Common myeloid progenitor, CD34-positive (primary cell): ENCODE results near the gene CDKN2B-AS1. TPM values are rescaled to one million over a fixed set of nuclear protein-coding genes. Genes with fewer than 3 reads are reported as not detected.
"Not testable (repeated sequence)": the region's sequence is repeated elsewhere in the genome, so short reads cannot be mapped to it uniquely, and the experiment has no call there.

Source experiments
- CTCF ChIA-PET: fragments of 350-600 bp; sonication (Branson Sonifier 250); formaldehyde crosslinking; loops from one replicate; lab custom pipeline; 2021; ENCODE audit warnings: antibody characterized with exemption; lab: Charles Lee
- POLR2A ChIA-PET: fragments of 350-600 bp; sonication (Branson Sonifier 250); formaldehyde crosslinking; loops from one replicate; lab custom pipeline; 2021; ENCODE audit warnings: antibody characterized with exemption; lab: Charles Lee
- DNase-seq, 3 donors: peaks; one replicate each; pipeline versions ENCODE4 v3.0.0 to v3.0.0-alpha.2; 2013
- H3K27ac ChIP-seq, 2 experiments: 1 replicate in 1 of 2; 2 replicates in 1 of 2; pipeline ENCODE4 v1.7.0; 2013; ENCODE audit warnings: inconsistent platforms in 2 of 2, low read length in 2 of 2, mild to moderate bottlenecking in 2 of 2, low read depth in 1 of 2, moderate library complexity in 1 of 2; ENCODE audit not compliant: severe bottlenecking in 2 of 2, insufficient read depth in 1 of 2, poor library complexity in 1 of 2
- H3K27me3 ChIP-seq, 5 experiments: replicated peaks in 2 of 5; 1 replicate in 3 of 5; 2 replicates in 2 of 5; pipeline versions ENCODE4 v1.6.1 to v1.7.0; 2013; ENCODE audit warnings: low read length in 4 of 5, mild to moderate bottlenecking in 2 of 5, moderate library complexity in 2 of 5, inconsistent platforms in 1 of 5; ENCODE audit not compliant: insufficient read depth in 5 of 5, control insufficient read depth in 4 of 5
- H3K36me3 ChIP-seq, 4 experiments: 1 replicate in 2 of 4; 2 replicates in 2 of 4; pipeline versions ENCODE4 v1.6.1 to v1.7.0; 2013; ENCODE audit warnings: low read length in 3 of 4, control low read depth in 1 of 4, mild to moderate bottlenecking in 1 of 4; ENCODE audit not compliant: control insufficient read depth in 4 of 4, insufficient read depth in 4 of 4
- H3K4me1 ChIP-seq, 4 experiments: 1 replicate in 3 of 4; 2 replicates in 1 of 4; pipeline versions ENCODE4 v1.6.1 to v1.7.1; 2013; ENCODE audit warnings: low read length in 3 of 4, mild to moderate bottlenecking in 3 of 4, control low read depth in 1 of 4, inconsistent platforms in 1 of 4, moderate library complexity in 1 of 4; ENCODE audit not compliant: control insufficient read depth in 4 of 4, insufficient read depth in 4 of 4; ENCODE audit errors: control extremely low read depth in 1 of 4
- H3K4me3 ChIP-seq, 7 experiments: 1 replicate in 4 of 7; 2 replicates in 3 of 7; pipeline versions ENCODE4 v1.5.1 to v1.7.0; 2013; ENCODE audit warnings: mild to moderate bottlenecking in 7 of 7, low read length in 6 of 7, moderate library complexity in 6 of 7, inconsistent platforms in 2 of 7, low read depth in 2 of 7, control low read depth in 1 of 7; ENCODE audit not compliant: insufficient read depth in 4 of 7, control insufficient read depth in 1 of 7; ENCODE audit errors: extremely low read depth in 1 of 7
- H3K9me3 ChIP-seq, 5 experiments: 1 replicate in 4 of 5; 2 replicates in 1 of 5; pipeline versions ENCODE4 v1.6.1 to v1.7.1; 2013; ENCODE audit warnings: low read length in 4 of 5, mild to moderate bottlenecking in 2 of 5, inconsistent platforms in 1 of 5, low read depth in 1 of 5, moderate library complexity in 1 of 5; ENCODE audit not compliant: control insufficient read depth in 4 of 5, insufficient read depth in 2 of 5; ENCODE audit errors: control extremely low read depth in 1 of 5
- WGBS: methylation state at CpG from one replicate; pipeline ENCODE4 v1.1.5; 2013; ENCODE audit not compliant: insufficient coverage; 5-methylcytosine and 5-hydroxymethylcytosine counted together
- polyA plus RNA-seq: library from polyadenylated mRNA; unstranded; fragments of 120-200 nt; gene quantifications from one replicate; pipeline ENCODE4 v1.2.1, GENCODE V29; 2013

The CDKN2B-AS1 gene
- not detected for polyA plus RNA-seq

- no peak for DNase-seq
- 0% methylated on average over 3 of the region's 43 CpGs for WGBS
- Histone ChIP-seq H3K4me3 (peak within 1 kb of the TSS; percentile 57 to 91 (median 80)), H3K36me3 (no peaks in the 10 kb centered on the region), H3K9me3 (peaks cover 0 to 5% (median 4%) of the 10 kb centered on the region in 5 experiments), H3K27me3 (peaks cover 27 to 86% (median 59%) of the 10 kb centered on the region in 5 experiments), H3K4me1 (peaks cover 0 to 20% (median 19%) of the 10 kb centered on the region in 4 experiments), H3K27ac (no peak within 1 kb of the TSS)
- ChIA-PET CTCF (interaction anchor here (0.9 to 3.1 kb wide), 4 partner anchors 25 to 180 kb away, joined by 3 to 10 read pairs (median 4); no protein-coding TSS in a partner anchor), POLR2A (no interaction called here)
These were observed at the start of gene CDKN2B-AS1 for GRCh38 chr9:21994556-21995005. Gene CDKN2B-AS1, plus strand, starts transcription at chr9:21994791.

GRCh38 chr9:21945606-21946005, 49.0 kb upstream of the CDKN2B-AS1 start:
- CTCF ChIA-PET: no interaction called here
- Histone ChIP-seq H3K4me1 (no peaks in the 10 kb centered on the region), H3K9me3 (peaks cover 0 to 5% (median 0%) of the 10 kb centered on the region in 5 experiments), H3K27ac (no peak overlapping the region), H3K36me3 (no peaks in the 10 kb centered on the region), H3K27me3 (peaks cover 0 to 6% (median 4%) of the 10 kb centered on the region in 5 experiments), H3K4me3 (no peak overlapping the region)
- POLR2A ChIA-PET: no interaction called here
- WGBS: 100% methylated on average over 1 of the region's 2 CpGs
- no peak for DNase-seq

- no peak for DNase-seq
- ChIA-PET POLR2A (no interaction called here), CTCF (no interaction called here)
- no peak overlapping the region for H3K4me3 ChIP-seq
- no peaks in the 10 kb centered on the region for H3K4me1 ChIP-seq
- peaks cover 6 to 41% (median 18%) of the 10 kb centered on the region in 5 experiments for H3K27me3 ChIP-seq
- WGBS: 100% methylated on average over 1 of the region's 2 CpGs
- peaks cover 0 to 6% (median 2%) of the 10 kb centered on the region in 5 experiments for H3K9me3 ChIP-seq
- no peaks in the 10 kb centered on the region for H3K36me3 ChIP-seq
- no peak overlapping the region for H3K27ac ChIP-seq
These were observed 35.8 kb upstream of the CDKN2B-AS1 start for GRCh38 chr9:21958833-21959232.

- 96% methylated on average over 12 of the region's 33 CpGs for WGBS
- CTCF ChIA-PET, H3K4me1 ChIP-seq, H3K9me3 ChIP-seq, H3K27ac ChIP-seq, POLR2A ChIA-PET, H3K36me3 ChIP-seq, H3K4me3 ChIP-seq, DNase-seq: not testable (repeated sequence)
- H3K27me3 ChIP-seq: peaks cover 8 to 45% (median 23%) of the 10 kb centered on the region in 5 experiments
These were observed 35.3 kb upstream of the CDKN2B-AS1 start for GRCh38 chr9:21959268-21959667.

GRCh38 chr9:21961569-21961968, 33.0 kb upstream of the CDKN2B-AS1 start:
- Histone ChIP-seq H3K9me3 (peaks cover 0 to 6% (median 2%) of the 10 kb centered on the region in 5 experiments), H3K4me3 (no peak overlapping the region), H3K27me3 (peaks cover 17 to 65% (median 27%) of the 10 kb centered on the region in 5 experiments), H3K27ac (no peak overlapping the region), H3K36me3 (no peaks in the 10 kb centered on the region), H3K4me1 (peaks cover 0 to 11% (median 10%) of the 10 kb centered on the region in 4 experiments)
- no CpG with 5 or more reads among the region's 2 CpGs for WGBS
- ChIA-PET CTCF (no interaction called here), POLR2A (no interaction called here)
- no peak for DNase-seq

- CTCF ChIA-PET: interaction anchor here (0.7 kb wide), 1 partner anchor 136 kb away, joined by 3 read pairs; no protein-coding TSS in a partner anchor
- WGBS: 1% methylated on average over 20 of the region's 29 CpGs
- peaks cover 0 to 28% (median 15%) of the 10 kb centered on the region in 4 experiments for H3K4me1 ChIP-seq
- POLR2A ChIA-PET: no interaction called here
- H3K4me3 ChIP-seq: peak overlapping the region in 4 of 7 experiments; percentile 32 to 54 (median 48)
- H3K9me3 ChIP-seq: peaks cover 0 to 18% (median 9%) of the 10 kb centered on the region in 5 experiments
- no peak overlapping the region for H3K27ac ChIP-seq
- DNase-seq: peak; percentile 64 to 92 (median 90)
- peaks cover 35 to 93% (median 50%) of the 10 kb centered on the region in 5 experiments for H3K27me3 ChIP-seq
- H3K36me3 ChIP-seq: no peaks in the 10 kb centered on the region
These were observed 29.6 kb upstream of the CDKN2B-AS1 start for GRCh38 chr9:21964925-21965385.

- H3K27ac ChIP-seq: no peak overlapping the region
- DNase-seq: peak; percentile 53 to 65 (median 54)
- 5% methylated on average over 23 of the region's 30 CpGs for WGBS
- peaks cover 0 to 23% (median 11%) of the 10 kb centered on the region in 5 experiments for H3K9me3 ChIP-seq
- ChIA-PET POLR2A (no interaction called here), CTCF (no interaction called here)
- peaks cover 33 to 94% (median 54%) of the 10 kb centered on the region in 5 experiments for H3K27me3 ChIP-seq
- no peaks in the 10 kb centered on the region for H3K36me3 ChIP-seq
- H3K4me3 ChIP-seq: peak overlapping the region in 4 of 7 experiments; percentile 32 to 54 (median 48)
- peaks cover 0 to 28% (median 15%) of the 10 kb centered on the region in 4 experiments for H3K4me1 ChIP-seq
These were observed 29.1 kb upstream of the CDKN2B-AS1 start for GRCh38 chr9:21965401-21965951.
